HEK293 (cell line): ENCODE data around the gene USP12.
"Not testable (repeated sequence)": the region's sequence is repeated elsewhere in the genome, so short reads cannot be mapped to it uniquely, and the experiment has no call there.

Experiments used
- SP2 ChIP-seq: fragments of 450-650 bp; formaldehyde crosslinking; IDR thresholded peaks from 2 replicates; pipeline ENCODE4 v1.5.1; 2016; ENCODE audit warnings: missing biosample characterization, missing genetic modification characterization
- ZNF426 ChIP-seq: fragments of 450-650 bp; formaldehyde crosslinking; IDR thresholded peaks from 2 replicates; pipeline ENCODE4 v1.5.1; 2017; ENCODE audit warnings: missing biosample characterization, missing genetic modification characterization, mild to moderate bottlenecking, inconsistent platforms, moderate library complexity
- ZSCAN23 ChIP-seq: fragments of 450-650 bp; formaldehyde crosslinking; IDR thresholded peaks from 2 replicates; pipeline ENCODE4 v1.5.1; 2016; ENCODE audit warnings: missing biosample characterization, missing genetic modification characterization

- TF ChIP-seq ZSCAN23; ZNF426 (tag by site-specific recombination); SP2: not testable (repeated sequence)
Measured at GRCh38 chr13:27123445-27123844, 48.2 kb downstream of the USP12 start.
